ENCODE data around the gene DYNLRB1. TPM values are rescaled to one million over a fixed set of nuclear protein-coding genes. Genes with fewer than 3 reads are reported as not detected.

DYNLRB1 gene
- total and polyA plus RNA-seq, 9 of the 15 experiments (the other 6 are each of a cell fraction or from before 2014, with no cell fraction given) = 48.7 to 358 (median 121) TPM

- intact Hi-C loops (cut with micrococcal nuclease) (no loop called here), in situ Hi-C loops (cut with MboI) (no loop called here)
- ATAC-seq = no peak
- no TSS peak for BruUV-seq (replicated peaks)
- Histone ChIP-seq H3K4me2 (ENCODE audit: insufficient read depth, low read length) (no peak overlapping the region), H3K4me1 (replicated peaks in 1 of 2; ENCODE audit: control insufficient read depth in 2 of 2, insufficient read depth in 2 of 2, low read length in 2 of 2) (peaks cover 0 to 15% of the 10 kb centered on the region in 2 experiments; a peak in 4 of 5 replicates), H3K4me3 (no peak overlapping the region), H3K36me3 (ENCODE audit: control insufficient read depth, insufficient read depth, low read length) (peaks cover 18% of the 10 kb centered on the region; the same call in 2 of the 3 replicates), H3K27me3 (ENCODE audit: control insufficient read depth in 2 of 2, insufficient read depth in 2 of 2, low read length in 2 of 2) (no peaks in the 10 kb centered on the region), H3K9me3 (replicated peaks; ENCODE audit: control insufficient read depth, insufficient read depth, low read depth, low read length) (no peaks in the 10 kb centered on the region), H2AFZ (ENCODE audit: low read depth, low read length) (no peak overlapping the region), H3K79me2 (ENCODE audit: control insufficient read depth, insufficient read depth, low read length) (no peaks in the 10 kb centered on the region), H3K9ac (ENCODE audit: insufficient read depth in 1 of 2, low read depth in 2 of 2, low read length in 2 of 2) (no peak overlapping the region), H3K27ac (ENCODE audit: extremely low read depth, low read depth, low read length) (no peak overlapping the region), H4K20me1 (replicated peaks; ENCODE audit: control insufficient read depth, insufficient read depth, low read length) (no peaks in the 10 kb centered on the region), H3K9me1 (ENCODE audit: control insufficient read depth, insufficient read depth, low read length) (no peaks in the 10 kb centered on the region)
- TF ChIP-seq XRCC3 (IDR thresholded peaks at IDR 0.05) (no peak), RAD21 (CRISPR knock-in tag; conservative IDR thresholded peaks at IDR 0.05 in 1 of 2, IDR thresholded peaks at IDR 0.05 in 1 of 2) (no peak), DLX4 (CRISPR knock-in tag; IDR thresholded peaks at IDR 0.05) (no peak), STAG1 (CRISPR knock-in tag; IDR thresholded peaks at IDR 0.05; ENCODE audit: borderline replicate concordance) (no peak), HEY1 (CRISPR knock-in tag; IDR thresholded peaks at IDR 0.05; ENCODE audit: borderline replicate concordance) (no peak), CBX5 (IDR thresholded peaks at IDR 0.05; ENCODE audit: borderline replicate concordance, low read depth) (no peak), BDP1 (IDR thresholded peaks at IDR 0.05; ENCODE audit: insufficient read depth, insufficient read length) (no peak), THAP12 (CRISPR knock-in tag; IDR thresholded peaks at IDR 0.05) (no peak), ZNF551 (CRISPR knock-in tag; IDR thresholded peaks at IDR 0.05) (no peak), STAT6 (CRISPR knock-in tag; IDR thresholded peaks at IDR 0.05) (no peak), TAF1 (IDR thresholded peaks at IDR 0.05; ENCODE audit: control insufficient read depth, extremely low read depth, insufficient read depth, low read length, severe bottlenecking) (no peak), FOXK2 (conservative IDR thresholded peaks at IDR 0.05 in 1 of 2, IDR thresholded peaks at IDR 0.05 in 1 of 2; ENCODE audit: low read depth in 2 of 2) (no peak)
- no peak for FAIRE-seq
- ChIA-PET POLR2A (interaction anchor here (2.0 kb wide), 1 partner anchor 9 kb away, joined by 4 read pairs; no protein-coding TSS in a partner anchor), CTCF (ENCODE audit: low intra/inter-chr PET ratio) (no interaction called here)
- no peak for DNase-seq (ENCODE audit: extremely low read depth in 1 of 4, low spot score in 3 of 4)
- WGBS (ENCODE audit: insufficient coverage, low coverage, missing lambda C conversion rate) = 88% methylated on average over 5 of the region's 5 CpGs
These were observed 58.2 kb downstream of the DYNLRB1 start for GRCh38 chr20:34574426-34574825.

All from K562 (cell line).